Stromal cell of bone marrow (primary cell): Measurements from ENCODE around the gene CENPV.

ENCODE experiments used
- DNase-seq: peaks from one replicate; pipeline ENCODE4 v3.0.0-alpha.2; 2012; ENCODE audit warnings: low read depth

CENPV gene

GRCh38 chr17:16361874-16362273 lies 8.6 kb upstream of the CENPV start:
- DNase-seq: no peak

GRCh38 chr17:16358394-16358793 lies 5.1 kb upstream of the CENPV start:
- DNase-seq: no peak

GRCh38 chr17:16354585-16354984 lies 1.3 kb upstream of the CENPV start:
- DNase-seq: no peak

GRCh38 chr17:16352667-16353316 lies 477 bp downstream of the CENPV start:
- no peak for DNase-seq

- no peak for DNase-seq
Observed at GRCh38 chr17:16352303-16352666, 984 bp downstream of the CENPV start.

- DNase-seq: no peak
Observed at GRCh38 chr17:16351831-16352230, 1.4 kb downstream of the CENPV start.

GRCh38 chr17:16349431-16349830 lies 3.8 kb downstream of the CENPV start:
- no peak for DNase-seq

GRCh38 chr17:16348586-16348985 lies 4.7 kb downstream of the CENPV start:
- DNase-seq: no peak

GRCh38 chr17:16346721-16347271 lies 6.5 kb downstream of the CENPV start:
- DNase-seq: no peak

GRCh38 chr17:16345565-16345964 lies 7.7 kb downstream of the CENPV start:
- DNase-seq: no peak

- DNase-seq: no peak
Observed at GRCh38 chr17:16343569-16343968, 9.7 kb downstream of the CENPV start.

GRCh38 chr17:16342979-16343378 lies 10.3 kb downstream of the CENPV start:
- no peak for DNase-seq

GRCh38 chr17:16339959-16340358 lies 13.3 kb downstream of the CENPV start:
- no peak for DNase-seq

- DNase-seq: no peak
Observed at GRCh38 chr17:16339402-16339801, 13.9 kb downstream of the CENPV start.

- no peak for DNase-seq
Observed at GRCh38 chr17:16338391-16338790, 14.9 kb downstream of the CENPV start.

GRCh38 chr17:16329519-16330271 lies 23.6 kb downstream of the CENPV start:
- no peak for DNase-seq

- no peak for DNase-seq
Observed at GRCh38 chr17:16328997-16329396, 24.3 kb downstream of the CENPV start.

- no peak for DNase-seq
Observed at GRCh38 chr17:16327018-16327417, 26.3 kb downstream of the CENPV start.

GRCh38 chr17:16325964-16326363 lies 27.3 kb downstream of the CENPV start:
- DNase-seq: no peak

GRCh38 chr17:16322636-16323035 lies 30.6 kb downstream of the CENPV start:
- no peak for DNase-seq

GRCh38 chr17:16319969-16320368 lies 33.3 kb downstream of the CENPV start:
- no peak for DNase-seq

- DNase-seq: no peak
Observed at GRCh38 chr17:16314859-16315258, 38.4 kb downstream of the CENPV start.

GRCh38 chr17:16314189-16314588 lies 39.1 kb downstream of the CENPV start:
- DNase-seq: no peak
